ENCODE data around the gene LYPD6B. TPM values are rescaled to one million over a fixed set of nuclear protein-coding genes. Genes with fewer than 3 reads are reported as not detected.

The LYPD6B gene
- total RNA-seq, 1 experiment from 2014 or later = 2.0 TPM

DNA sequence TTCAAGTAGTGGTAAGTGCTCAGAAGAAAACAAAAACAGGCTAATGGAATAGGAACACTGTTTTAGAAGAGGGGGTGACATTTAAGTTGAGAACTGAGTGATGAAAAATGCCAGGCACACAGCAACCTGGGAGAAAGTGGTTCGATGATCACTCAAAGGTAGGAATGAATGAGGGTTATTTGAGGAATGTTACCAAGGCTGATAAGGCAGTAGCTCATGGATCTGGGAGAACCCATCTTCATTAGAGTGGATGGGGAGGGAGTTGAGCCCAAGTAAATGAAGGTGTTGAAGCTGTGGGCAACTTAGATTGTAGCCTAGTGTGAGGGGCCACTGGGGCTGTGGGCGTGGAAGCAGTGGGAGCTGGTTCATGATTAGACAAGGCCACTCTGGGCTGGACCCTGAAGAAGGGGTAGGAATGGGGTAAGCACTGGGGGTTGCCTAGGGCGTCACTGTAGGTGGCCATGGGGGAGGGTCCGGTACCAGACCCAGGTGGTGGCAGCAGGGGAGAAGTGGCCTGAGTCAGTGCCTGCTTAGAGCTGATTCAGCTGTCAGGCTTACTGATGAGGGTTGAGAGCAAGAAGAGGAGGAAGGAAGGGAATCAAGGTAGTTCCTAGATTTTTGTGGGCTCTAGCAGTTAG lies 22.5 kb upstream of the LYPD6B start:
- TF ChIP-seq, protein P1, sequence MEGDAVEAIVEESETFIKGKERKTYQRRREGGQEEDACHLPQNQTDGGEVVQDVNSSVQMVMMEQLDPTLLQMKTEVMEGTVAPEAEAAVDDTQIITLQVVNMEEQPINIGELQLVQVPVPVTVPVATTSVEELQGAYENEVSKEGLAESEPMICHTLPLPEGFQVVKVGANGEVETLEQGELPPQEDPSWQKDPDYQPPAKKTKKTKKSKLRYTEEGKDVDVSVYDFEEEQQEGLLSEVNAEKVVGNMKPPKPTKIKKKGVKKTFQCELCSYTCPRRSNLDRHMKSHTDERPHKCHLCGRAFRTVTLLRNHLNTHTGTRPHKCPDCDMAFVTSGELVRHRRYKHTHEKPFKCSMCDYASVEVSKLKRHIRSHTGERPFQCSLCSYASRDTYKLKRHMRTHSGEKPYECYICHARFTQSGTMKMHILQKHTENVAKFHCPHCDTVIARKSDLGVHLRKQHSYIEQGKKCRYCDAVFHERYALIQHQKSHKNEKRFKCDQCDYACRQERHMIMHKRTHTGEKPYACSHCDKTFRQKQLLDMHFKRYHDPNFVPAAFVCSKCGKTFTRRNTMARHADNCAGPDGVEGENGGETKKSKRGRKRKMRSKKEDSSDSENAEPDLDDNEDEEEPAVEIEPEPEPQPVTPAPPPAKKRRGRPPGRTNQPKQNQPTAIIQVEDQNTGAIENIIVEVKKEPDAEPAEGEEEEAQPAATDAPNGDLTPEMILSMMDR (conservative IDR thresholded peaks at IDR 0.05) = no peak

More for the DNA sequence above, 22.5 kb upstream of the LYPD6B start:
- Mint-ChIP-seq H3K36me3 (ENCODE audit: insufficient read depth in 1 of 3, low read depth in 3 of 3) (peaks cover 27 to 49% (median 41%) of the 10 kb centered on the region in 3 experiments), H3K27me3 (ENCODE audit: low read depth) (peaks cover 1% of the 10 kb centered on the region; the same call in 1 of the 2 replicates), H3K4me1 (peaks cover 15 to 17% of the 10 kb centered on the region in 2 experiments; a peak in 3 of 4 replicates), H3K4me3 (no peak overlapping the region), H3K27ac (peak overlapping the region; percentile 62 to 76 (median 64); a peak in 6 of 7 replicates), H3K9me3 (no peaks in the 10 kb centered on the region)
- Histone ChIP-seq H4K5ac (ENCODE audit: insufficient read length, low read depth, low read length) (no peak overlapping the region), H4K20me1 (ENCODE audit: control insufficient read depth, insufficient read depth, insufficient read length) (no peaks in the 10 kb centered on the region), H2AFZ (ENCODE audit: low read length) (no peak overlapping the region), H3K27me3 (ENCODE audit: insufficient read depth, low read length) (no peaks in the 10 kb centered on the region), H4K8ac (replicated peaks; ENCODE audit: insufficient read length, low read depth, low read length) (no peak overlapping the region), H2BK120ac (ENCODE audit: low read depth, low read length, poor library complexity, severe bottlenecking) (no peak overlapping the region), H2BK20ac (ENCODE audit: low read depth, low read length, poor library complexity, severe bottlenecking) (no peak overlapping the region), H3K79me1 (ENCODE audit: insufficient read depth, low read depth, low read length, poor library complexity, severe bottlenecking) (no peaks in the 10 kb centered on the region), H4K91ac (ENCODE audit: insufficient read length, low read depth, low read length) (no peak overlapping the region), H2BK15ac (ENCODE audit: low read depth, low read length) (no peak overlapping the region), H3K56ac (ENCODE audit: insufficient read length, low read depth, low read length) (no peak overlapping the region), H3K9ac (ENCODE audit: extremely low read depth, insufficient read length, low read length) (no peak overlapping the region), H3K9me3 (ENCODE audit: control insufficient read depth, low read depth, low read length) (no peaks in the 10 kb centered on the region), H3K18ac (ENCODE audit: insufficient read length, low read depth, low read length) (no peak overlapping the region), H3K4me1 (ENCODE audit: insufficient read depth, low read length) (no peaks in the 10 kb centered on the region), H3K79me2 (ENCODE audit: insufficient read depth, low read length) (no peaks in the 10 kb centered on the region), H3T11ph (ENCODE audit: low read length) (no peak overlapping the region), H2AK5ac (ENCODE audit: insufficient read length, low read length) (no peak overlapping the region), H2BK5ac (ENCODE audit: insufficient read length, low read length) (no peak overlapping the region), H3K4ac (ENCODE audit: low read depth, low read length) (no peak overlapping the region), H3K27ac (ENCODE audit: insufficient read length, low read depth, low read length) (no peak overlapping the region), H3K4me2 (ENCODE audit: insufficient read depth, insufficient read length, low read length) (no peak overlapping the region), H3K23me2 (ENCODE audit: insufficient read length, low read depth, low read length, poor library complexity, severe bottlenecking) (no peaks in the 10 kb centered on the region), H3K14ac (ENCODE audit: insufficient read depth, low read length) (no peak overlapping the region), H2BK12ac (ENCODE audit: insufficient read length, low read depth, low read length) (no peak overlapping the region), H3K23ac (ENCODE audit: insufficient read length, low read depth, low read length) (no peak overlapping the region)
- no peak for DNase-seq
- no CpG with 5 or more reads among the region's 4 CpGs for WGBS (ENCODE audit: extremely low coverage, insufficient read length, low lambda C conversion rate)

Data from H9 (cell line).